ELR (cell line): Measurements from ENCODE around the gene SAFB.

ENCODE experiments used
- DNase-seq: peaks from one replicate; pipeline ENCODE4 v3.0.0-alpha.2; 2015; ENCODE audit warnings: low read depth

Gene SAFB

DNA sequence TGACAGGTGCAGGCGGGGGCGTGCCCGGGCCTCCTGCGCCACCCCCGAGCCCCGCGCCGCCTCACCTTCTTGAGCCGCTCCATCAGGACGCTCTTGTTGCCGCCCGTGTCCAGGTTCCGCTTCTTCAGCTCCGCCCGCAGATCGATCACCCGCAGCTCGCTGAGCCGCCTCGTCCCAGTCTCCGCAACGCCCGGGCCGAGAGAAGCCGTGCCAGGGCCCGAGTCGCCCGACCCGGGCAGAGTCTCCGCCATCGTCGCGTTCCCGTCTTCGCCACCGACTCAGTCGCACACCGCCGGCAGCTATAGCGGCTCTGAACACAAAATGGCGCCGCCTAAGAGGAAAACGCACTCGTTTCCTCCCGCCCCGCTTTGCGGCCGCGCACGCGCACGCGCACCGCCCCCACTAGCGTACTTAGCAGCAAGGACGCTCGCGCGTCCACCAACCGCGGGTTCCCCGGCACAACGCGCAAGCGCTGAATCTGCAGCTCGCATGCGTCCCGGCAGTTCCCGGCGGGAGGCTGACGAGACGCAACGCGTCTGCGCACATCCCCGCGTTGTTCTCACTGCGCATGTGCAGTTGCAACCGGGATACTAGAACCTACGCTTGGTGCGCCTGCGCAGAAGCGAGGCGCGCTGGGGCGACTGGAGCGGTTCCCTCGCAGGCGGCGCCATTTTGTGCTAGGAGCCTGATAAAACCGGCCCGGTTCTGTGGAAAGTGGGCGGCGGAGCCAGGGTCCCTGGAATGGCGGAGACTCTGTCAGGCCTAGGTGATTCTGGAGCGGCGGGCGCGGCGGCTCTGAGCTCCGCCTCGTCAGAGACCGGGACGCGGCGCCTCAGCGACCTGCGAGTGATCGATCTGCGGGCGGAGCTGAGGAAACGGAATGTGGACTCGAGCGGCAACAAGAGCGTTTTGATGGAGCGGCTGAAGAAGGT, at the start of gene SAFB, which contains the start of gene SAFB2:
TSS of gene SAFB (plus strand) at position 619 of the 932 bp plus-strand sequence. CDS start at position 742, 123 bp downstream.
TSS of gene SAFB2 (minus strand) at position 312 of the 932 bp plus-strand sequence. CDS start at position 251, 61 bp downstream.
- peak; percentile 99 for DNase-seq

GRCh38 chr19:5575590-5575989, 47.3 kb upstream of the SAFB start:
- no peak for DNase-seq

GRCh38 chr19:5578097-5578846, 44.6 kb upstream of the SAFB start:
- peak; percentile 65 for DNase-seq

DNA sequence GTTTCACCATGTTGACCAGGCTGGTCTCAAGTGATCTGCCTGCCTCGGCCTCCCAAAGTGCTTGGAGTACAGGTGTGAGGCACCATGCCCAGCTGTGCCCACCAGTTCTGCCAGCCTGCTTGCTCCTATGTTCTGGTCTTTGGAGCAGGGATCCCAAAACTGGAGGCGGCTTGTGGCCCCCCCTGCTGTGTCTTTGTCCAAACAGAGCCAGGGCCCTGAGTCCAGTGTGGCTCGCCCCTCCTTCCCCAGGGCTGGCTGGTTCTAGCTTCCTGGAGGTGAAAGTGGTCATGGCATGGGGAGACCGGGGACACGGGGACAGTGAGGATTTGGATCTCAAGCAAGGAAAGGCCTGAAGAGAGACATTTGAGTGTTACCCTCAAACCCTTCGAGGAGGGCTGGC, 43.6 kb upstream of the SAFB start:
- DNase-seq = no peak

GRCh38 chr19:5579697-5580096, 43.2 kb upstream of the SAFB start:
- no peak for DNase-seq

- DNase-seq = no peak
Measured at GRCh38 chr19:5580161-5580571, 42.7 kb upstream of the SAFB start.

DNA sequence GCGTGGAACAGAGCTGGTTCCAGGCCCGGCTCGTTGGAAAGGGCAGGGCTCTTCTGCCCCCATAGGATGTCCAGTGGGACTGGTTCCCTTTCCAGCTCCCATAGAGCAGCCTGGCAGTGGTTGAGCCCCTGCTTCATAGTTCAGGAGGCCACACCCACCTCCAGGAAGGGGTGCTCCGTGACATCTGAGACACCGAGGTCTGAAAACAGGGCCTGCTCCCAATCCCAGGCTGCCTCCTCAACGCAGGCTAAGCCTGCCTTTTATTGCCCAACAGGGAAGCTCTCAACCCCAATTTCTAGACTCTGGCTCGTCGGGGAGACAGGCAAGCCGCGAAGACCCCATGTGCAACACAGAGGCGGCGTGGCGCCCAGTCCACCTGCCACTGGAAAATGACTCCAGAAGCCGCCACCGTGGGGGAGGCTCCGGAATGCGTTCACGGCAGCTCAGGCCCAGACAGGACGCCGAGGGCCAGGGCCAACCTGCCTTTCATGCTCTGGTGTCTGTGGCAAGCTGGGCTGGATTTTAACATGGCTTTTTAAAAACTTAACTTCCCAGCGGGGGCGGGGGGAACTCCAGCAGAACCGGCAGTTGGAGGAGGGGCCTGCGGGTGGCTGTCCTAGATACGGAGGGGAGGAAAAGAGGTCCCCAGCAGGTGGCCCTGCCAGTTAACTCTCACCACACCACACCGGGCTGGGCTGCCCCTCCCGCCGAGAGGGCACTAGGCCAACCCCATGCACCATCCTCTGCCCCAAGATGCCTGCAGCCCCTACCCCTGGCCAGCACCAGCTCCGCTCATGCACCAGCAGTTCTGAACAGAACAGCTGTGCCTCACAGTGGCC, 37.2 kb upstream of the SAFB start:
- no peak for DNase-seq

DNA sequence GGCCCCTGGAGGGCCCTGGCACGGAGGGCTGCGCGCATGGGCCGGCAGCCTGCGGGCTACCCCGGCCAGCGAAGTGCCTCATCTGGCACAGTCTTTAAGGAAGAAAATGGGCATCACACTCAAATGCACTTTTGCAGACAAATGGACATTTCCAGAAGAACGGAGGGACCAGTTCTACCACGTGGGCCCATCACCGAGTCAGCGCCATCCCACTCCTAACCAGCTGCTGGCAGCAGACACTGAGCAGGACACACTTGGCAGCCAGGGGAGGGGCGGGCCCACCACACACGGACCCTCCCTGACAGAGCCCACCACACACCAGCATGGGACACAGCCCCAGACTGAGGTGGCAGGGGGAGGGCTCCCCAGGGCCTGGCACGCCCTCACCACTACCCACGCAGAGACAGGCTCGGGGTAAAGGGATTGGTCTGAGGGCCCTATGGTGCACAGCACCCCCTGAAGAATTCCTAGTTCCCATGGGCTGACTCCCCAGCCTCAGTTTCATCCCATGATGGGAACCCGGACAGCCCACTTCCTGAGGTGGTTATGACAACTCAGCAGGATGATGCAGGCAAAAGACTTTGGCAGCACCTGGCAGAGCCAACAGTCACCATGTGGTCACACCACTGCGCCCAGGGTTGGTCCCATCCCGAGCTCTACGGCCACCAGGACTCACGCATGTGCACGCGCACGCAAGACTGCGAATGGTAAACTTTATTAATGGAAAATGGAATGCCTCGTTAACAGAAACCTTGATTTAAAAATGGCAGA, 36.4 kb upstream of the SAFB start:
- no peak for DNase-seq

DNA sequence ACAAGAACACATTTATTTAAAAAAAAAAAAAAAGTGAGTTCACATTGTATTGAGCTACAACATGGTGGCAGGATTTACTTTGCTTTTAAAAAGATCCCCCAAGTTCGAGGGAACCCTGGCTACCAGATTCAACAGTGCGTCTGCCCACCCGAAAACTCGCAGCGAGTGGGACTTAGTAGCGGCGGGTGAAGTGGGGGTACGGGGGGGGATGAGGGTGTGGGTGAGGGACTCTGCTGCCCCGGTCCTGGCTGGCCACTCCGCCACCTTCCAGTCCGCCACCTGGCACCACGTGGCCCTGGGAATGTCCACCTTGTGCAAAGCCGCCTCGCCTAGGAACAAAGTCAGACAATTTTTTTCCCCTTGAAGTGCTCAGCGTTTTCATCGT, 35.8 kb upstream of the SAFB start:
- no peak for DNase-seq

DNA sequence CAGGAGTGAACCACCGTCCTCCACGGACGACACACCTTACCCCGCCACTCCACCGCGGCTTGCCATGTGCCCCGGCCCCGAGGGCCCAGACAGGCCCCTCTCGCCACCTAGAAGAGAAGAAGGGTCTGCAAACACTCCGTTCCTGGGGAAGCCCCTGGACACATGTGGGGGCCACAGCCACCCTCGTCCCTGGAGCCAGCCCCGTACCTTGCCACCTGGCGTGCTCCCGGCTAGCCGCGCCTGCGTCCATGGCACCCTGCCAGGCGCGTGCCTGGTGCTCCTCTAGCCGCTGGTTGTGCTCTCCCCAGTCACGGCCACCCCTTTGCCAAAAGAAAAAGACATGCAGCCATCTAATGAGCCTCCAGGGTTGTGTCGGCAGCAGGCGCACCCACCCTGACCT, 35.2 kb upstream of the SAFB start:
- no peak for DNase-seq

DNA sequence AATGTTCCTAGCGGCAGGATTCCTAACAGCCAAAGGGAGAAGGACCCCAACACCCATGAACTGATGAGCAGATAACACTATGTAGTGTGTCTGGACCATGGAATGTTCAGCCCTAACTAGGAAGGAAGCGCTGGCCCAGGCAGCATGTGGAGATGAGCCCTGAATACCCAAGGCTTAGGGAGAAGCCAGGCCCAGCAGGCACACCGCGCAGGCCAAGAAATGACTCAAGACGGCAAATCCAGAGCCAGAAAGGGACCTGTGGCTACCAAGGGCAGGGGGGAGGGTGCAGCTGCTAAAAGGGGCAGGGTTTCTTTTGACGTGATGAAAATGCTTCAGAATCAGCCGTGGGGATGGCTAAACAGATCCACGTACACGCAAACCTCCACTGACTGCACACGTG, 34.4 kb upstream of the SAFB start:
- DNase-seq = no peak

DNA sequence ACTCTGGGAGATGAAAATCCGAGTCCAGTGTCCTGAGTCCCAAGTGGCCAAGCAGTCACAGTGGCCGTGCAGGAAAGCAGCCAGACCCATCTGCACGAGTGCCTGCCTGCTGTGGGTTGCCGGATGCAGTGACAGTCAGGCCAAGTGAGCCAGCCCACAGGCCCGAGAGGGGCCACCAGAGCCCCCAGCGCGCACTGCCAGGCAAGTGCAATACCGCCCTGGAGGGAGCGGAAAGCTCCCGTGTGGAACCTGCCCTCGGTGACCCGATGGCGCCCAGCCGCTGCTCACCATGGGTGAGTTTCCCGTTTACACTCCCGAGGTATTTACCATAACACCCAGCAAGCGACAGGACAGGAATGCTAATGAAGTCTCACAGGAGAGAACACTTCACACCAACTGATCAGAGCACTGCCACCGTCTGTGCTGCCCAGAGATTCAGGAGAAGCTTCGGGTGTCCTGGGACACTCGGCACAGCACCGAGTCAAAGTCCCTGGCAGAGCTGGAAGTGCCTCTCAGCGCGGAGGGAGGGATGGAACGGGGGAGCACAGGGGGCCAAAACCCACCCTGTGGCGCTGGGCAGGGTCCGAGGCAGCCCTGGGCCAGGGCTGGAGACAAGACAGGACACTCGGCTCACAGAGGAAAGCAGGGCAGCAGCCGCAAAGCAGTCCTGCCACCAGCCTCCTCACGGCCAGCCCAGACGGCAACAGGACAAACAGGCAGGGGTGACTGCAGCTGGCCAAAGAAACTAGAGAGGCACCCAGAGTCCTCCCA, 33.8 kb upstream of the SAFB start:
- no peak for DNase-seq

DNA sequence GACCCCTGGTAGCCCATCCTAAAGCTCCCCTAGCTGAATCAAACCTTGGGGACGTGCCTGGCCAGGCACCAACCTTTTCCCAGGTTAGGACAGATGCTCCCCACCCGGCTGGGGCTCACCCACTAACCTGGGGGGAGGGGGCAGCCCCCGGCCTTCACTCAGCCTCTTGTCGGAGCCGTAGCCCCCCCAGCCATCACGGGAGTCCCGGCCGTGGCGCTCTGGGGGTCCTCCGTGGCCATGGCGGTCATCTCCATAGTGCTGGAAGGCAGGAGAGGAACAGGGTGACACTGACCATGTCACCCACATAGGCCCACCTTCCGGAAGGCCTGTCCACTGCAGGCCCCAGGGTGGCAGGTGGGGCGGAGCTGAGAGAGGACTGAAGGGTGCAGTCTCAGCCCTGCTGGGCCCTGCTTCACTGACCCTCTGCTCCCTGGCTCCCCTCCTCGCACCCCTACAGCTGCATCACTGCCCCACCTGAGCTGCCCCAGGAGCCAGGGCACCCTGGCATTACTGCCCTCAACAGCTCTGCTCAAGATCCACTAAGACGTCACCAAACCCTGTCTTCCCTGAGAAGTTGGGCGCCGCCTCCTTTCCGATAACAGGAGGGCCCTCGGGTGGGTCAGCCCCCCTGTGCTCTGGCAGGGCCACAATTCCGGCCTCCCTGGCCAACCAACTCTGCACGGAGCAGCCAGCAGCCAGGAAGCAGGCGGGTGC, 32.6 kb upstream of the SAFB start:
- no peak for DNase-seq

- DNase-seq = no peak
Measured at GRCh38 chr19:5590865-5591154, 32.1 kb upstream of the SAFB start.

- no peak for DNase-seq
Measured at GRCh38 chr19:5591476-5591875, 31.4 kb upstream of the SAFB start.

- no peak for DNase-seq
Measured at GRCh38 chr19:5592531-5593342, 30.1 kb upstream of the SAFB start.

- DNase-seq = no peak
Measured at GRCh38 chr19:5593343-5594255, 29.3 kb upstream of the SAFB start.

- DNase-seq = no peak
Measured at GRCh38 chr19:5594521-5594950, 28.3 kb upstream of the SAFB start.
